Measurements from ENCODE around the gene UBAC2. TPM values are rescaled to one million over a fixed set of nuclear protein-coding genes. Genes with fewer than 3 reads are reported as not detected.

UBAC2 gene
- total RNA-seq, 1 donor from 2014 or later = 44.3 TPM

DNA sequence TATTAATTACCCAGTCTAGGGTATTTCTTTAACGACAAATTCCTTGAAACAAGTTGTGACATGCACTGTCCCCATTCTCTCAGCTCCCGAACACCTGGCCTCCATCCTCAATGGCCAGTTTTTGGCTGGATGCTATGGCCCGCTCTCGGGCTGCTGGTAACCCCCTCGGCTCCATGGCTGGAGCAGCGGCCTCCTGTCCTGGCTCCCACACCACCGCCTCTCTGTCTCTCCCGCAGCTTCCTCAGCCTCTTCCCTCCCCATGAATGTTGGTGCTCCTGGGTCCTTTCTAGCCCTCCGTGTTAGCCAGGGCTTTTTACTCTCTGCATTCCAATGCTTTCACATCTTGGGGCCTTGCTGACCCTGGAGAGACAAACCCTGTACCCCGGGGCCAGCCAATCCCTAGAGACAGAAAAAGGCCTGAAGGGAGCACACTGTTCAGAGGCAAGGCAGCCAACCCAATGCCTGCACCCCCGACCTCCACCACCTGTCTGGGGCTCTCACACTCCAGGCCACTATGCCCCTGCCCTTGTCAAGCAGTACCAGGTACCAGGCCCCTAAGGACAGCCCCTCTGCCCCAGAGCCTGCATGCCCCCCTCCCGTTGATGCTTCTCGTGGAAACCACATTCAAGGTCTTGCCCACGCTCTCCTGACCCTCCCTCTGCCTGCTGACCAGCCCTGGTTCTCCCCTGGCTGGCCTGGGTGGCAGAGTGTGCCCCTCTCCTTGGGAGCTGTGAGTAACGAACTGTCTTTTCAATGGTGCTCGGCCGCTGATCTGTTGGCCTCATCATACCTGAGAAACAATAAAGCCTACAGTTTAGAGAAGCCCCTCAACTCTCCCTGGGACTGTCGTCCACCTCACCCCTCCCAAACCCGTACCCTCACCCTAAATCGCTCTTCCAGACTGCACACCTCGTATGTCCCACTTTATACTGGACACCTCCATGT, 193.4 kb downstream of the UBAC2 start:
- TF ChIP-seq, protein P1, sequence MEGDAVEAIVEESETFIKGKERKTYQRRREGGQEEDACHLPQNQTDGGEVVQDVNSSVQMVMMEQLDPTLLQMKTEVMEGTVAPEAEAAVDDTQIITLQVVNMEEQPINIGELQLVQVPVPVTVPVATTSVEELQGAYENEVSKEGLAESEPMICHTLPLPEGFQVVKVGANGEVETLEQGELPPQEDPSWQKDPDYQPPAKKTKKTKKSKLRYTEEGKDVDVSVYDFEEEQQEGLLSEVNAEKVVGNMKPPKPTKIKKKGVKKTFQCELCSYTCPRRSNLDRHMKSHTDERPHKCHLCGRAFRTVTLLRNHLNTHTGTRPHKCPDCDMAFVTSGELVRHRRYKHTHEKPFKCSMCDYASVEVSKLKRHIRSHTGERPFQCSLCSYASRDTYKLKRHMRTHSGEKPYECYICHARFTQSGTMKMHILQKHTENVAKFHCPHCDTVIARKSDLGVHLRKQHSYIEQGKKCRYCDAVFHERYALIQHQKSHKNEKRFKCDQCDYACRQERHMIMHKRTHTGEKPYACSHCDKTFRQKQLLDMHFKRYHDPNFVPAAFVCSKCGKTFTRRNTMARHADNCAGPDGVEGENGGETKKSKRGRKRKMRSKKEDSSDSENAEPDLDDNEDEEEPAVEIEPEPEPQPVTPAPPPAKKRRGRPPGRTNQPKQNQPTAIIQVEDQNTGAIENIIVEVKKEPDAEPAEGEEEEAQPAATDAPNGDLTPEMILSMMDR (IDR thresholded peaks at IDR 0.05; ENCODE audit: borderline replicate concordance) = no peak
- Histone ChIP-seq H3K27ac (replicated peaks) (no peak overlapping the region), H3K27me3 (ENCODE audit: low read depth) (no peaks in the 10 kb centered on the region), H3K9me3 (replicated peaks) (no peaks in the 10 kb centered on the region), H3K4me1 (no peaks in the 10 kb centered on the region), H3K4me3 (no peak overlapping the region), H3K36me3 (no peaks in the 10 kb centered on the region)
- DNase-seq = no peak
- intact Hi-C loops (cut with micrococcal nuclease) = no loop called here

DNA sequence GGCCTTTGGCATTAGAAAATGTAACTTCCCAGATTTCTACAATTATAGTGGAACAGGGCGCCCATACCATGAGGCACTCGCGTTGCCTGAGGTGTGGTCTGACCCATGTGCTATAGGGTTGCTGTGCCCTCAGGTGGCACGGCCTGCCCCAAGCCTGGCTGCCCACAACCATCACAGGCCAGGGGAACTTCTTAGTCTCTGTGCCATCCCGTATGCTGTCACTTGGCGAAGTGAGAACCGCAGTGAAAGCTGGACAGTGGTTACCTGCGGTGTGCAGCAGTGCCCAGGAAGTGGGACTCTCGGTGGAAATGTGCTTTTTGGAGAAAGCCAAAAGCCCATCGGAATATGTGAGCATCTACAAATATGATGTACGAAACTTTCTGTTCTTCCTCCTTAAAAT, 194.8 kb downstream of the UBAC2 start:
- Histone ChIP-seq H3K4me1 (no peaks in the 10 kb centered on the region), H3K27me3 (ENCODE audit: low read depth) (no peaks in the 10 kb centered on the region), H3K9me3 (replicated peaks) (no peaks in the 10 kb centered on the region), H3K4me3 (no peak overlapping the region), H3K36me3 (no peaks in the 10 kb centered on the region), H3K27ac (replicated peaks) (no peak overlapping the region)
- TF ChIP-seq, protein P1 (IDR thresholded peaks at IDR 0.05; ENCODE audit: borderline replicate concordance) = no peak
- no peak for DNase-seq
- intact Hi-C loops (cut with micrococcal nuclease) = no loop called here

DNA sequence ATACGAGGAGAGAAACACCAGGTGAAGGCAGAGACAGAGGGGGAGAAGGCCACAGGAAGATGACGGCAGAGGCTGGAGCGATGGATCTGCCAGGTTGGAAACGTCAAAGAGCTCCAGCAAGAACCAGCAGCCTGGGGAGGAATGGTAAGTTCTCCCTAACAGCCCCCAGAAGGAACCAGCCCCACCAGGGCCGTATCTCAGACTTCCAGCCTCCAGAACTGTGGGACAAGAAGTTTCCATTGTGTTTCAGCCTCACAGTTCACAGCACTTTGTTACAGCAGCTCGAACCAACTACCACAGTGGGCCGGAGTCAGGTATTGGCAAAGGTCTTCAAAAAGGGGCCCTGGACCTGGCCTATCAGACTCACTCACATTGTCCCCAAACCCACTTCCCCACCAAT, 195.8 kb downstream of the UBAC2 start:
- Histone ChIP-seq H3K27ac (replicated peaks) (no peak overlapping the region), H3K36me3 (no peaks in the 10 kb centered on the region), H3K4me3 (no peak overlapping the region), H3K27me3 (ENCODE audit: low read depth) (no peaks in the 10 kb centered on the region), H3K9me3 (replicated peaks) (no peaks in the 10 kb centered on the region), H3K4me1 (no peaks in the 10 kb centered on the region)
- no peak for DNase-seq
- intact Hi-C loops (cut with micrococcal nuclease) = no loop called here
- TF ChIP-seq, protein P1 (IDR thresholded peaks at IDR 0.05; ENCODE audit: borderline replicate concordance) = no peak

DNA sequence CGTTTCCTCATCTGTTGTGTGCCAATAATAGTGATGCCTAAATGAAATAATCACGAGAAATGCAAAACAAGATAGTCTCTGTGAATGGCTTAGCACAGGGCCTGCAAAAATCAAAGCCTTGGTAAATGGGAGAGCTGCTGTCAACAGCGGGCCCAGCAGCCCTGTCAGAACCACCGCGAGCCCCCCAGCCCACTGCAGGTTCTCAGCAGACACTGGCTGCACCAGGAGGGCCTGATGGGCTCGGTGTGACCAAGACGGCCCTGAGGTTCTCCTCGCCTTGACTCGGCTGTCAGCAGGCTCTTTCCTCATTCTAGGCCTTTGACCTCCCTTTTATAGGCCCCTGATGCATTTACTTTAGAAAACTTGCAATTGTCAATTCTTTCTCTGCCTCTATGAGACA, 197.4 kb downstream of the UBAC2 start:
- no peaks in the 10 kb centered on the region for H3K4me1 ChIP-seq
- TF ChIP-seq, protein P1 (IDR thresholded peaks at IDR 0.05; ENCODE audit: borderline replicate concordance) = no peak
- DNase-seq = no peak
- no peaks in the 10 kb centered on the region for H3K36me3 ChIP-seq
- H3K4me3 ChIP-seq = no peak overlapping the region
- no peak overlapping the region for H3K27ac ChIP-seq (replicated peaks)
- intact Hi-C loops (cut with micrococcal nuclease) = no loop called here
- H3K27me3 ChIP-seq (ENCODE audit: low read depth) = no peaks in the 10 kb centered on the region
- H3K9me3 ChIP-seq (replicated peaks) = no peaks in the 10 kb centered on the region

DNA sequence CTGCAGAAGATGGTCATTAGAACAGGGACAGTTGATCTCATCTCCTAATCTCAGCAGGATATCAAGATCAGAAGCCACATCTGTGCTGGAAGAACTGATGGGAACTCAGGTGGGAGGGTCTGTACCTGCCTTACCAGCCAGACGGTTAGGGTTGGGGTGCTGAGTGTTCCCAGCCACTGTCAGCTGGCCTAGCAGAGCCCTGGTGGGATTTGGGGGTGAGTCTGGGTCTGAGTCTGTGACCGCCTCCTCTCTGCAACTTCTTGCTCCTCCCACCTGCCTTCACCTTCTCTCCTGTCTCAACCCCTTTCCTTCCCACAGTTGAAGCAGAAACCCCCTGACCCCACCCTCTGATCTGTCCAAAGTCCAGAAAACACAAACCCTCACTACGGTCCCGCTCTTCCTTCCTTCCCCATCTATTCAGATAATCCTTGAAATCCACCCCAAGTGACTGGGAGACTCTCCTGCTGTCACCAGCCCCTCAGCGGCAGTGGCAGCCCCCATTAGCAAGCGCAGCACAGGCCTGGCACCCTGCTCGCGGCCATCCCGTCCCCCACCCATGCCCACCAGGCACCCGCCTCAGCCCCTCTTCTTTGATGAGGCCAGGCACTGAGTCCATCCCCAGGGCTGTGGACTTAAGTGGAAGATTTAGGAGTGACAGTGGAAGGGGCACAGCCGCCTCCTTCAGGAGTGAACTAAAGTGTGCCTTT, 198.4 kb downstream of the UBAC2 start:
- H3K27me3 ChIP-seq (ENCODE audit: low read depth) = peaks cover 7% of the 10 kb centered on the region
- no peaks in the 10 kb centered on the region for H3K9me3 ChIP-seq (replicated peaks)
- no peak overlapping the region for H3K27ac ChIP-seq (replicated peaks)
- intact Hi-C loops (cut with micrococcal nuclease) = no loop called here
- no peak overlapping the region for H3K4me3 ChIP-seq
- H3K4me1 ChIP-seq = no peaks in the 10 kb centered on the region
- no peaks in the 10 kb centered on the region for H3K36me3 ChIP-seq
- TF ChIP-seq, protein P1 (IDR thresholded peaks at IDR 0.05; ENCODE audit: borderline replicate concordance) = no peak
- no peak for DNase-seq

All from left ventricle myocardium inferior (tissue), 1 donor.